HEK293 (cell line): Measurements from ENCODE around the gene MS4A2.

Source experiments
- CTCF ChIA-PET: fragments of 350-600 bp; formaldehyde crosslinking; extraction: SDS; loops from one replicate; lab custom pipeline; 2021; ENCODE audit warnings: antibody characterized with exemption; lab: Yijun Ruan, JAX
- POLR2A ChIA-PET: fragments of 300-600 bp; formaldehyde crosslinking; extraction: SDS; loops from one replicate; lab custom pipeline; 2020; ENCODE audit warnings: antibody characterized with exemption, inconsistent platforms; lab: Yijun Ruan, JAX
- H3K27ac ChIP-seq: fragments of 200-500 bp; sonication (Bioruptor generic); 2 replicates; pipeline ENCODE4 v1.5.1; 2014; ENCODE audit warnings: low read depth, low read length, control low read depth, inconsistent platforms; ENCODE audit errors: extremely low read depth
- H3K36me3 ChIP-seq, 2 experiments: fragments of 200-500 bp in 1 of 2; sonication (Bioruptor generic) in 1 of 2; 1 replicate in 1 of 2; 2 replicates in 1 of 2; pipeline ENCODE4 v1.5.1; 2014 to 2017; ENCODE audit warnings: inconsistent platforms in 2 of 2, low read length in 2 of 2; ENCODE audit not compliant: control insufficient read depth in 2 of 2, insufficient read depth in 1 of 2
- H3K4me1 ChIP-seq: fragments of 200-500 bp; sonication (Bioruptor generic); 2 replicates; pipeline ENCODE4 v1.5.1; 2014; ENCODE audit warnings: mild to moderate bottlenecking, low read length, inconsistent platforms; ENCODE audit not compliant: control insufficient read depth, insufficient read depth
- H3K4me3 ChIP-seq: 2 replicates; pipeline ENCODE4 v1.5.1; 2011; ENCODE audit warnings: low read depth, mild to moderate bottlenecking, control low read depth, low read length, moderate library complexity
- H3K9me3 ChIP-seq: fragments of 200-500 bp; sonication (Bioruptor generic); 2 replicates; pipeline ENCODE4 v1.5.1; 2014; ENCODE audit warnings: low read depth, low read length, inconsistent platforms; ENCODE audit not compliant: control insufficient read depth, insufficient read depth
- CTCF ChIP-seq: fragments of 450-650 bp; formaldehyde crosslinking; IDR thresholded peaks from 2 replicates; pipeline ENCODE4 v1.5.1; 2016; ENCODE audit warnings: missing biosample characterization, missing genetic modification characterization
- HOXC10 ChIP-seq: sonication (generic); formaldehyde crosslinking; IDR thresholded peaks from 2 replicates; pipeline ENCODE4 v1.8.1; 2023; ENCODE audit warnings: mild to moderate bottlenecking, missing genetic modification reagents
- INSM2 ChIP-seq: fragments of 450-650 bp; formaldehyde crosslinking; IDR thresholded peaks from 2 replicates; pipeline ENCODE4 v1.5.1; 2016; ENCODE audit warnings: missing biosample characterization, missing genetic modification characterization
- KLF1 ChIP-seq: fragments of 450-650 bp; formaldehyde crosslinking; IDR thresholded peaks from 2 replicates; pipeline ENCODE4 v1.5.1; 2016; ENCODE audit warnings: missing biosample characterization, missing genetic modification characterization
- KLF10 ChIP-seq: fragments of 450-650 bp; IDR thresholded peaks from 2 replicates; pipeline ENCODE4 v1.5.1; 2018; ENCODE audit warnings: missing biosample characterization, mild to moderate bottlenecking, missing genetic modification characterization
- PRDM1 ChIP-seq: fragments of 450-650 bp; formaldehyde crosslinking; IDR thresholded peaks from 2 replicates; pipeline ENCODE4; 2016; ENCODE audit warnings: missing biosample characterization, missing genetic modification characterization
- SETDB1 ChIP-seq: IDR thresholded peaks from one replicate; pipeline ENCODE4 v1.6.1; 2017; ENCODE audit warnings: mild to moderate bottlenecking, low read length, moderate library complexity, mixed read lengths; ENCODE audit not compliant: insufficient read length
- SP2 ChIP-seq: fragments of 450-650 bp; formaldehyde crosslinking; IDR thresholded peaks from 2 replicates; pipeline ENCODE4 v1.5.1; 2016; ENCODE audit warnings: missing biosample characterization, missing genetic modification characterization
- SP3 ChIP-seq: fragments of 450-650 bp; formaldehyde crosslinking; IDR thresholded peaks from 2 replicates; pipeline ENCODE4 v1.5.1; 2016; ENCODE audit warnings: missing biosample characterization, missing genetic modification characterization
- TSHZ1 ChIP-seq: fragments of 450-650 bp; formaldehyde crosslinking; IDR thresholded peaks from 2 replicates; pipeline ENCODE4 v1.5.1; 2016; ENCODE audit warnings: missing biosample characterization, missing genetic modification characterization, borderline replicate concordance
- ZBTB21 ChIP-seq: fragments of 450-650 bp; formaldehyde crosslinking; IDR thresholded peaks from 2 replicates; pipeline ENCODE4 v1.5.1; 2017; ENCODE audit warnings: missing biosample characterization, missing genetic modification characterization
- ZBTB7A ChIP-seq: fragments of 450-650 bp; formaldehyde crosslinking; IDR thresholded peaks from 2 replicates; pipeline ENCODE4 v1.5.1; 2016; ENCODE audit warnings: low read depth, missing biosample characterization, missing genetic modification characterization
- ZBTB8A ChIP-seq: fragments of 450-650 bp; formaldehyde crosslinking; IDR thresholded peaks from 2 replicates; pipeline ENCODE4 v1.5.1; 2016; ENCODE audit warnings: missing biosample characterization, missing genetic modification characterization
- ZEB2 ChIP-seq: fragments of 450-650 bp; formaldehyde crosslinking; IDR thresholded peaks from 2 replicates; pipeline ENCODE4 v1.5.1; 2016; ENCODE audit warnings: missing biosample characterization, missing genetic modification characterization
- ZNF112 ChIP-seq: fragments of 450-650 bp; formaldehyde crosslinking; IDR thresholded peaks from 2 replicates; pipeline ENCODE4 v1.5.0; 2017; ENCODE audit warnings: missing biosample characterization, missing genetic modification characterization
- ZNF121 ChIP-seq: fragments of 450-650 bp; formaldehyde crosslinking; IDR thresholded peaks from 2 replicates; pipeline ENCODE4 v1.5.1; 2016; ENCODE audit warnings: missing biosample characterization, missing genetic modification characterization
- ZNF132 ChIP-seq: fragments of 450-650 bp; formaldehyde crosslinking; IDR thresholded peaks from 2 replicates; pipeline ENCODE4 v1.5.1; 2017; ENCODE audit warnings: missing biosample characterization, missing genetic modification characterization, borderline replicate concordance
- ZNF138 ChIP-seq: fragments of 450-650 bp; formaldehyde crosslinking; IDR thresholded peaks from 2 replicates; pipeline ENCODE4 v1.5.1; 2016; ENCODE audit warnings: missing biosample characterization, missing genetic modification characterization, borderline replicate concordance
- ZNF155 ChIP-seq: fragments of 450-650 bp; formaldehyde crosslinking; IDR thresholded peaks from 2 replicates; pipeline ENCODE4 v1.5.1; 2016; ENCODE audit warnings: missing biosample characterization, missing genetic modification characterization
- ZNF184 ChIP-seq: fragments of 450-650 bp; IDR thresholded peaks from 2 replicates; pipeline ENCODE4 v1.5.1; 2018; ENCODE audit warnings: missing biosample characterization, mild to moderate bottlenecking, missing genetic modification characterization
- ZNF416 ChIP-seq: fragments of 450-650 bp; formaldehyde crosslinking; IDR thresholded peaks from 2 replicates; pipeline ENCODE4 v1.5.1; 2016; ENCODE audit warnings: missing biosample characterization, missing genetic modification characterization
- ZNF48 ChIP-seq: fragments of 450-650 bp; formaldehyde crosslinking; IDR thresholded peaks from 2 replicates; pipeline ENCODE4 v1.5.1; 2016; ENCODE audit warnings: missing biosample characterization, missing genetic modification characterization
- ZNF555 ChIP-seq: fragments of 450-650 bp; formaldehyde crosslinking; conservative IDR thresholded peaks from 2 replicates; pipeline ENCODE4 v1.5.1; 2017; ENCODE audit warnings: missing biosample characterization, mild to moderate bottlenecking, missing genetic modification characterization, inconsistent platforms
- ZNF596 ChIP-seq: fragments of 450-650 bp; IDR thresholded peaks from 2 replicates; pipeline ENCODE4 v1.5.0; 2018; ENCODE audit warnings: missing biosample characterization, mild to moderate bottlenecking, missing genetic modification characterization, moderate library complexity
- ZNF600 ChIP-seq: fragments of 450-650 bp; formaldehyde crosslinking; IDR thresholded peaks from 2 replicates; pipeline ENCODE4 v1.5.1; 2016; ENCODE audit warnings: missing biosample characterization, missing genetic modification characterization
- ZNF624 ChIP-seq: fragments of 450-650 bp; formaldehyde crosslinking; IDR thresholded peaks from 2 replicates; pipeline ENCODE4 v1.5.1; 2017; ENCODE audit warnings: missing biosample characterization, missing genetic modification characterization
- ZNF626 ChIP-seq: fragments of 450-650 bp; sonication (Bioruptor Pico); formaldehyde crosslinking; IDR thresholded peaks from 2 replicates; pipeline ENCODE4 v1.5.1; 2018; ENCODE audit warnings: missing biosample characterization, missing genetic modification characterization, inconsistent platforms
- ZNF776 ChIP-seq: fragments of 450-650 bp; formaldehyde crosslinking; IDR thresholded peaks from 2 replicates; pipeline ENCODE4 v1.5.0; 2017; ENCODE audit warnings: missing biosample characterization, missing genetic modification characterization, borderline replicate concordance
- ZNF843 ChIP-seq: fragments of 450-650 bp; formaldehyde crosslinking; IDR thresholded peaks from 2 replicates; pipeline ENCODE4 v1.5.1; 2016; ENCODE audit warnings: missing biosample characterization, missing genetic modification characterization
- ZXDB ChIP-seq: fragments of 450-650 bp; formaldehyde crosslinking; IDR thresholded peaks from 2 replicates; pipeline ENCODE4 v1.5.1; 2016; ENCODE audit warnings: missing biosample characterization, missing genetic modification characterization
- TF ChIP-seq, protein P1 (sequence below): fragments of 450-650 bp; formaldehyde crosslinking; IDR thresholded peaks from 2 replicates; pipeline ENCODE4 v1.5.1; 2016; ENCODE audit warnings: missing biosample characterization, missing genetic modification characterization

Gene MS4A2

DNA sequence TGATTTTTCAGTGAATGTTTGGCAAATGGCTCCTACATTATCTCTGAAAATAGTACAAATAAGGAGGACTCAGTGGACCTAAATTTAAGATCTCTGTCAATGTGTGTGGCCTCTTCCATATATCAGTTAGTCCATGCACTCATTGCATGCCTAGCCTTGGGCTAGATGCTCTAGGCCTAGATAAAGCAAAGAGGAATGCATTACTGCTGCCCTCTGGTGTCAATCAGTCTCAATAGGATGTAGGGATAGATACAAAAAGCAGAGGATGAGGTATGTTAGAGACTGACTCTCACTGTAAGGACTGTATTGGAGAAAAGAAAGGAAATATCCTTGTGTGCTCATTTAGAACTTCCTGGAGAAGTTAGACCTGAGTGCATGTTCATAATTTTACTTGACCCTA is 42.0 kb downstream of the MS4A2 start:
- POLR2A ChIA-PET = no interaction called here
- CTCF ChIA-PET = interaction anchor here (0.6 to 0.9 kb wide), 3 partner anchors 19 to 190 kb away, joined by 3 to 4 read pairs (median 3); no protein-coding TSS in a partner anchor

GRCh38 chr11:60131912-60132311 is 43.4 kb downstream of the MS4A2 start:
- no peak overlapping the region for H3K4me3 ChIP-seq
- POLR2A ChIA-PET = no interaction called here
- CTCF ChIA-PET = no interaction called here
- H3K9me3 ChIP-seq = no peaks in the 10 kb centered on the region
- no peak overlapping the region for H3K27ac ChIP-seq
- H3K4me1 ChIP-seq = no peaks in the 10 kb centered on the region
- no peaks in the 10 kb centered on the region for H3K36me3 ChIP-seq
- TF ChIP-seq ZBTB21 (tag by site-specific recombination) (no peak), ZXDB (tag by site-specific recombination) (no peak), ZNF112 (no peak), SP2 (tag by site-specific recombination) (no peak), SP3 (tag by site-specific recombination) (no peak), INSM2 (no peak), ZNF138 (tag by site-specific recombination) (no peak), ZNF184 (tag by site-specific recombination) (no peak), ZBTB7A (no peak), ZNF555 (tag by site-specific recombination) (no peak), ZBTB8A (tag by site-specific recombination) (no peak), ZNF600 (no peak), PRDM1 (no peak), ZNF626 (tag by site-specific recombination) (no peak)
- TF ChIP-seq, protein P1, sequence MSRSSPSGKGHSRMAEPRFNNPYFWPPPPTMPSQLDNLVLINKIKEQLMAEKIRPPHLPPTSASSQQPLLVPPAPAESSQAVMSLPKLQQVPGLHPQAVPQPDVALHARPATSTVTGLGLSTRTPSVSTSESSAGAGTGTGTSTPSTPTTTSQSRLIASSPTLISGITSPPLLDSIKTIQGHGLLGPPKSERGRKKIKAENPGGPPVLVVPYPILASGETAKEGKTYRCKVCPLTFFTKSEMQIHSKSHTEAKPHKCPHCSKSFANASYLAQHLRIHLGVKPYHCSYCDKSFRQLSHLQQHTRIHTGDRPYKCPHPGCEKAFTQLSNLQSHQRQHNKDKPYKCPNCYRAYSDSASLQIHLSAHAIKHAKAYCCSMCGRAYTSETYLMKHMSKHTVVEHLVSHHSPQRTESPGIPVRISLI (tag by site-specific recombination) = no peak

More for the DNA sequence above, 42.0 kb downstream of the MS4A2 start:
- TF ChIP-seq SETDB1 (no peak), ZEB2 (tag by site-specific recombination) (no peak), KLF1 (no peak), ZNF416 (no peak), ZNF843 (no peak), ZNF112 (no peak), HOXC10 (no peak), TSHZ1 (tag by site-specific recombination) (no peak), ZNF624 (tag by site-specific recombination) (no peak), ZNF155 (tag by site-specific recombination) (no peak), CTCF (no peak), ZNF776 (tag by site-specific recombination) (no peak), ZNF121 (no peak), ZNF132 (no peak), KLF10 (tag by site-specific recombination) (no peak), ZNF596 (tag by site-specific recombination) (no peak), ZNF184 (tag by site-specific recombination) (no peak), ZNF48 (tag by site-specific recombination) (no peak)
- Histone ChIP-seq H3K27ac (no peak overlapping the region), H3K4me3 (no peak overlapping the region), H3K9me3 (no peaks in the 10 kb centered on the region), H3K4me1 (no peaks in the 10 kb centered on the region), H3K36me3 (no peaks in the 10 kb centered on the region)
